Stomach (tissue), 4 donors: ENCODE data around the gene SYNPR.

ENCODE experiments used
- POLR2A ChIP-seq, 4 donors: fragments of 450-650 bp; IDR thresholded peaks; one replicate each; pipeline ENCODE4 v1.6.1; 2016; ENCODE audit warnings: antibody characterized with exemption in 4 of 4, control low read depth in 2 of 4, mild to moderate bottlenecking in 1 of 4, moderate library complexity in 1 of 4
- TF ChIP-seq, protein P1 (sequence below), 7 experiments: fragments of 450-650 bp in 4 of 7; fragments of 200-600 bp in 3 of 7; sonication (generic) in 3 of 7; IDR thresholded peaks; one replicate each; pipeline ENCODE4 v1.5.1; 2016 to 2019; ENCODE audit warnings: antibody characterized with exemption in 7 of 7, control low read depth in 2 of 7, mild to moderate bottlenecking in 1 of 7

DNA sequence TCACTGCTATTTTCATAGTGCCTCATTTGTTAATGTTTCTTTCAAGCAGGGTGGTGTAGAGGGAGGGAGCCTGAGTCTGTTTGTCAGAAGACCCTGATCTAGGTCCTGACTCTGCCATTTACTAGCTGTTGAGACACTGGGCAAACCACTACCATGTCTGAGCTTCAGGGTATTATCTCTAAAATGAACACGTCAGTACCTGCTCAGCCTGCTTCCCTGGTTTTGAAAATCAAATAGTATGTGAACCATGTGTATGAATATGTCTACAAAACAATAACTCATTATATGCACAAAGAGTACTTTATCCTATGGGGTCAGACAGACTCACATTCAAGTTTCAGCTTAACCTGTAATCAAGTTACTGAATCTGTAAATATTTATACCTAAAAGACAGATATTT is 25.1 kb downstream of the SYNPR start:
- no peak for TF ChIP-seq POLR2A (IDR thresholded peaks at IDR 0.05)
- TF ChIP-seq, protein P1, sequence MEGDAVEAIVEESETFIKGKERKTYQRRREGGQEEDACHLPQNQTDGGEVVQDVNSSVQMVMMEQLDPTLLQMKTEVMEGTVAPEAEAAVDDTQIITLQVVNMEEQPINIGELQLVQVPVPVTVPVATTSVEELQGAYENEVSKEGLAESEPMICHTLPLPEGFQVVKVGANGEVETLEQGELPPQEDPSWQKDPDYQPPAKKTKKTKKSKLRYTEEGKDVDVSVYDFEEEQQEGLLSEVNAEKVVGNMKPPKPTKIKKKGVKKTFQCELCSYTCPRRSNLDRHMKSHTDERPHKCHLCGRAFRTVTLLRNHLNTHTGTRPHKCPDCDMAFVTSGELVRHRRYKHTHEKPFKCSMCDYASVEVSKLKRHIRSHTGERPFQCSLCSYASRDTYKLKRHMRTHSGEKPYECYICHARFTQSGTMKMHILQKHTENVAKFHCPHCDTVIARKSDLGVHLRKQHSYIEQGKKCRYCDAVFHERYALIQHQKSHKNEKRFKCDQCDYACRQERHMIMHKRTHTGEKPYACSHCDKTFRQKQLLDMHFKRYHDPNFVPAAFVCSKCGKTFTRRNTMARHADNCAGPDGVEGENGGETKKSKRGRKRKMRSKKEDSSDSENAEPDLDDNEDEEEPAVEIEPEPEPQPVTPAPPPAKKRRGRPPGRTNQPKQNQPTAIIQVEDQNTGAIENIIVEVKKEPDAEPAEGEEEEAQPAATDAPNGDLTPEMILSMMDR (IDR thresholded peaks at IDR 0.05) = no peak
